ENCODE results near the gene PPIA. TPM values are rescaled to one million over a fixed set of nuclear protein-coding genes. Genes with fewer than 3 reads are reported as not detected.
"Not testable (repeated sequence)": the region's sequence is repeated elsewhere in the genome, so short reads cannot be mapped to it uniquely, and the experiment has no call there.

PPIA gene
- total RNA-seq, 1 donor from 2014 or later, result 2,446 TPM

DNA sequence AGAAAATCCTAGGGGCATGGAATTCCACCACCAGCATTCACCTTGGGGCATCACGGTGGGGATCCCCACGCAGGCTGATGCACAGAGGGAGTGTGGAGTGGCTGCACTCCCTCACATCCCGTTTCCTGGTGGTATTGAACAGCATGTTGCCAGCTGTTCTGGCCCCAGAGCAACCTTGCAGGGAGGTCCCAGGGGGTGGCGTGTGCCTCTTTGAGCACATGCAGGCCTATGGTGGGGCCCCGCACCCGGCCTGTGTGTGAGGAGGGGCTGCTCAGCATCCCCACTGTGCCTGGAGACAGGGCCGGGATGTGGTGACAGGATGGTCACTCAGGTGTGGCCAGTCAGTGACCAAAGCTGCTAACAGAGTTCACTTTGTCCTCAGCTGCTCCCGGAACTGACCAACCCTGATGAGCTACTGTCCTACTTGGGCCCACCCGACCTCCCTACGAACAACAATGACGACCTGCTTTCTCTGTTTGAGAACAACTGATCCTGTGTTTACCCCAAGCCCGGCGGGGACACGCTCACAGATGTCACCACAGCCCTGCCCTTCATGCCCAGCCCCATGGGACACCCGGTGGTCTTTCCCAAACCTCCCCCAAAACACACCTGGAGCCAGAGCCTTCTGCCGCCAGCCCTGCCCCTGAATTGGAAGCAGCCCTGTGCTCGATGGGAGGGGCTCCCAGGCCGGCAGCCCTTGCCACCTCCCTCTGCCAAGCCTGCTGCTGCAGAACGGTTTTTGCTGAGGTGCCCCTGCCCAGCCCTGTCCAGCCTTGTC lies 29.2 kb upstream of the PPIA start:
- Mint-ChIP-seq H3K4me1 (ENCODE audit: low read depth) (peaks cover 19% of the 10 kb centered on the region), H3K27ac (no peak overlapping the region), H3K9me3 (no peaks in the 10 kb centered on the region), H3K4me3 (ENCODE audit: low read depth) (no peak overlapping the region), H3K27me3 (ENCODE audit: low read depth) (no peaks in the 10 kb centered on the region), H3K36me3 (ENCODE audit: low read depth) (peaks cover 60% of the 10 kb centered on the region)
- intact Hi-C loops (cut with micrococcal nuclease), result no loop called here
- no peak for DNase-seq (ENCODE audit: low spot score)

DNA sequence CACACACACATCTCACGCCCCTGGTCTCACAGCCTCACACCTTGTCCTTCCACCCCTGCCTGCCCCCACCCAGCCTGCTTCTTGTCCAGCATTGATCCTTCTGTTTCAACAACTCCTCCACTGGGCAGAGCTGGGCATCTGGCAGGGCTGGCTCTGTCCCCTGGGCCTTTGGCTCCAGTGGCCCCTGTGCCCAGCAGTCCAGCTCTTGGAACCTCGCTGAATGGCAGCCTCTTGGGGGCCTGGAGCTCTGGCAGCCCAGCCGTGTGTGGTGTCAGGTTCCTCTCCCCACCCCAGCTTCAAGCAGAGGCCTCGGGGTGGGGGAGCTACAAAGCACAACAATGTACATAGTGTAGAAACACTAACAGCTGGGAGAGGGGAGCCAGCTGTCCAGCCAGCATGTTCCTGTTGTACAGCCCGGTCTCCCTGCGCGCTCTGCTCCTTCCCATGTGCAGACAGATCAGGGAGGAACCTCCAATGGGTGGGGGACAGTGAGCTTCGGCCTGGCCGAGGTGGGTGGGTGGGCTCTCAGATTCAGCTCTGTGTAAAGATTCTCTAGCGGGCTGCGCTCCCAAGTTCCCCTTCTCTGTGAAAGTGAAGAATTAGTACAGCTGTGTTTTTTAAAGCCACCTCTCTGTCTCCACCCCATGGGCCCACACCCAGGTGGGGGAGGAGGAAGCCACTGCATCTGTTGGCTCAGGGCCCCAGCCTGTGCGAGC lies 28.4 kb upstream of the PPIA start:
- H3K4me3 Mint-ChIP-seq (ENCODE audit: low read depth), result no peak overlapping the region
- H3K4me1 Mint-ChIP-seq (ENCODE audit: low read depth), result peaks cover 19% of the 10 kb centered on the region
- no peaks in the 10 kb centered on the region for H3K9me3 Mint-ChIP-seq
- intact Hi-C loops (cut with micrococcal nuclease), result no loop called here
- peak overlapping the region; percentile 49 for H3K27ac Mint-ChIP-seq
- no peak for DNase-seq (ENCODE audit: low spot score)
- H3K27me3 Mint-ChIP-seq (ENCODE audit: low read depth), result no peaks in the 10 kb centered on the region
- H3K36me3 Mint-ChIP-seq (ENCODE audit: low read depth), result peaks cover 58% of the 10 kb centered on the region

DNA sequence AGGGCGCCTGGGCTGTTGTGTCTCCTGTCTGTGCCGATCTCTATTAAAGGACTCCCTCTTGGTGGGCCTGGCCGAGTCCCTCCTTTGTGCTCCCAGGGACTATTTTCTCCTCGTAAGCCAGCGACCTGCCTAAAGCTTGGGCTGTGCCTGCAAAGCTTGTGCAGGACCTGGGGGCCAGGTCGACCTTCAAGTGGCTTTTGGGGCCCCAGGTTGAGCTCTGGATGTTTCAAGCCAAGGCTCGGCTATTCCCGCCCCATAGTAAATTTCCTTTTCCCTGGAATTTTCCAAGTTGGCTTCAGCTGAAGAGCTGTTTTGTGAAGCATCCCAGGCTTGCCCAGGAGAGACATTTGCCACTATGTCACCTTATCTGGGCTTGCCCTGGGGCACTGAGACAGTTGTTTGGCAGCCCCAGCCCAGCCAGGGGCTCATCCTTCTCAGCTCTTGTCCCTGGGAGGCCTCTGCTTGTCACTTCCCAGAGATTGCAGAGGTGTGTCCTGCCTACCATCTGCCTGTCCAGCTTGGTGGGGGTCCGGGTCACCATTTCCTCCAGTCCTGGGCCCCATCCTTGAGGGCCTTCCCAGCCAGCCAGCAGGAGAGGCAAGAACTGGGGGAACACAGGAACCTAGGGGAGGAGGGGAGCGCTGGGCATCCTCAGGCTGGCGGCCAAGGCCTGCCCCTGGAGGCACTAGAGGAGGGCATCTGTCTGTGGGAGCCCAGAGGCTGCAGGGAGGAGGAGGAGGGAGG lies 27.7 kb upstream of the PPIA start:
- Mint-ChIP-seq H3K4me1 (ENCODE audit: low read depth) (peaks cover 19% of the 10 kb centered on the region), H3K9me3 (no peaks in the 10 kb centered on the region), H3K4me3 (ENCODE audit: low read depth) (no peak overlapping the region), H3K27me3 (ENCODE audit: low read depth) (peaks cover 2% of the 10 kb centered on the region), H3K27ac (peak overlapping the region; percentile 49), H3K36me3 (ENCODE audit: low read depth) (peaks cover 53% of the 10 kb centered on the region)
- DNase-seq (ENCODE audit: low spot score), result no peak
- intact Hi-C loops (cut with micrococcal nuclease), result no loop called here

GRCh38 chr7:44769376-44769775 lies 27.1 kb upstream of the PPIA start:
- no peak overlapping the region for H3K27ac Mint-ChIP-seq
- intact Hi-C loops (cut with micrococcal nuclease), result no loop called here
- no peak for DNase-seq (ENCODE audit: low spot score)
- H3K27me3 Mint-ChIP-seq (ENCODE audit: low read depth), result peaks cover 4% of the 10 kb centered on the region
- H3K36me3 Mint-ChIP-seq (ENCODE audit: low read depth), result peaks cover 49% of the 10 kb centered on the region
- no peaks in the 10 kb centered on the region for H3K9me3 Mint-ChIP-seq
- H3K4me1 Mint-ChIP-seq (ENCODE audit: low read depth), result peaks cover 19% of the 10 kb centered on the region
- no peak overlapping the region for H3K4me3 Mint-ChIP-seq (ENCODE audit: low read depth)

DNA sequence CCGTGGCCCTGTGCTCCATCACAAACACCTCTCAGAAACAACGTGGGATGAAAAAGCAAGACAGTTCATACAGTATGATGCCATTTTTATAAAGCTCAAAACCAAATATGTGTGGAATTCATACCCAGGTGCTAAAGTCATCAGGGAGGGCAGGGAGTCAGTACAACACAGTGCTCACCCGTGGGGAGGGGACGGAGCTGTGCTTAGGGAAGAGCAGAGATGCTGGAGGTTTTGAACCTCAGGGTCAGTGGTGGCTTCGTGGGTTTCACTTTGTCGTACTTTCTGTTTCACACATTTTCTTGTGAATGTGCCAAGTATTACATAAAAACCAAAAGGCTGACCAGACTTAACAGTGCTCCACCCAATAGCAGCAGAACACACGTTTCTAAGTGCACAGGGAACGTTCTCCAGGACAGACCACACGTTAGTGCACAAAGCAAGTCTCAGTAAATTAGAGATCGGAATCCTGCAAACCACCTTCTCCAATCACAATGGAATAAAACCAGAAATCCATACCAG lies 26.6 kb upstream of the PPIA start:
- Mint-ChIP-seq H3K4me1 (ENCODE audit: low read depth) (peaks cover 19% of the 10 kb centered on the region), H3K4me3 (ENCODE audit: low read depth) (no peak overlapping the region)

DNA sequence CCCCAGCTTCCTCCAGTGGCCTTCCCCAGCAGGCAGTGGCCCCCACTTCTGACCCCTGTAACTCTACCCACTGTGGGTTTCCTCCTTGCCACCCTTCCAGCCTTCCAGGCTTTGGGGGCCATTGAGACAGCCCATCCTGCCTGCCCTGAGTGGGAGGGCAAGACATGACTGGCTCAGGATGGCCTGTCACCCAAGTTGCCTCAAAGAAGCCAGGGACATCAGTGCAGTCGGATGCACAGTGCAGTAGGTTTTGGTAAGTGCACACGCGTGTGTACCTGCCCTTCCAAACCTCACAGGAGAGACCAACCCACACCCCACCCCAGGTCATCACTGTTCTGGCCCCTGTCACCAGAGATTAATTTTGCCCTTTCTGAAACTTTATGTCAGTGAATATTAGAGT lies 25.1 kb upstream of the PPIA start:
- no peak overlapping the region for H3K27ac Mint-ChIP-seq

More for the DNA sequence above, 26.6 kb upstream of the PPIA start:
- intact Hi-C loops (cut with micrococcal nuclease), result no loop called here
- Mint-ChIP-seq H3K36me3 (ENCODE audit: low read depth) (peaks cover 44% of the 10 kb centered on the region), H3K9me3 (no peaks in the 10 kb centered on the region), H3K27ac (no peak overlapping the region), H3K27me3 (ENCODE audit: low read depth) (peaks cover 4% of the 10 kb centered on the region)
- DNase-seq (ENCODE audit: low spot score), result no peak

GRCh38 chr7:44772440-44772839 lies 24.0 kb upstream of the PPIA start:
- DNase-seq (ENCODE audit: low spot score), result no peak
- H3K9me3 Mint-ChIP-seq, result no peaks in the 10 kb centered on the region
- H3K4me3 Mint-ChIP-seq (ENCODE audit: low read depth), result no peak overlapping the region

More for the DNA sequence above, 25.1 kb upstream of the PPIA start:
- no peaks in the 10 kb centered on the region for H3K9me3 Mint-ChIP-seq
- peaks cover 31% of the 10 kb centered on the region for H3K36me3 Mint-ChIP-seq (ENCODE audit: low read depth)
- H3K27me3 Mint-ChIP-seq (ENCODE audit: low read depth), result peaks cover 4% of the 10 kb centered on the region
- intact Hi-C loops (cut with micrococcal nuclease), result no loop called here
- no peak for DNase-seq (ENCODE audit: low spot score)
- peaks cover 19% of the 10 kb centered on the region for H3K4me1 Mint-ChIP-seq (ENCODE audit: low read depth)
- no peak overlapping the region for H3K4me3 Mint-ChIP-seq (ENCODE audit: low read depth)

DNA sequence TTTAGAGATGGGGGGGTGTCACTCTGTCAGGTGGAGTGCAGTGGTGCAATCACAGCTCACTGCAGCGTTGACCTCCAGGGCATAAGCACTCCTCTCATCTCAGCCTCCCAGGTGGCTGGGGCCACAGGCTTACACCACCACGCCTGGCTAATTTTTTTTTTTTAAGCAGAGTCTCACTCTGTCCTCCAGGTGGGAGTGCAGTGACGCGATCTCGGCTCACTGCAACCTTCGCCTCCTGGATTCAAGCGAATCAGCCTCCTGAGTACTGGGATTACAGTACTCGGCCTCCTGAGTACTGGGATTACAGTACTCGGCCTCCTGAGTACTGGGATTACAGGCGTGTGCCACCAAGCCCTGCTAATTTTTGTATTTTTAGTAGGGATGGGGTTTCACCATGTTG lies 23.6 kb upstream of the PPIA start:
- DNase-seq (ENCODE audit: low spot score), result no peak
- Mint-ChIP-seq H3K4me1 (ENCODE audit: low read depth) (peaks cover 16% of the 10 kb centered on the region), H3K4me3 (ENCODE audit: low read depth) (no peak overlapping the region), H3K27ac (no peak overlapping the region), H3K9me3 (no peaks in the 10 kb centered on the region), H3K27me3 (ENCODE audit: low read depth) (peaks cover 4% of the 10 kb centered on the region), H3K36me3 (ENCODE audit: low read depth) (peaks cover 18% of the 10 kb centered on the region)
- intact Hi-C loops (cut with micrococcal nuclease), result no loop called here

More at GRCh38 chr7:44772440-44772839, 24.0 kb upstream of the PPIA start:
- Mint-ChIP-seq H3K27me3 (ENCODE audit: low read depth) (peaks cover 4% of the 10 kb centered on the region), H3K4me1 (ENCODE audit: low read depth) (peaks cover 19% of the 10 kb centered on the region), H3K36me3 (ENCODE audit: low read depth) (peaks cover 22% of the 10 kb centered on the region), H3K27ac (no peak overlapping the region)
- intact Hi-C loops (cut with micrococcal nuclease), result no loop called here

- H3K4me1 Mint-ChIP-seq (ENCODE audit: low read depth); DNase-seq (ENCODE audit: low spot score); H3K4me3 Mint-ChIP-seq (ENCODE audit: low read depth); intact Hi-C loops (cut with micrococcal nuclease); H3K36me3 Mint-ChIP-seq (ENCODE audit: low read depth); H3K27me3 Mint-ChIP-seq (ENCODE audit: low read depth); H3K27ac Mint-ChIP-seq; H3K9me3 Mint-ChIP-seq: not testable (repeated sequence)
Observed at GRCh38 chr7:44774486-44774885, 22.0 kb upstream of the PPIA start.

GRCh38 chr7:44775383-44776107 lies 20.9 kb upstream of the PPIA start:
- no peaks in the 10 kb centered on the region for H3K36me3 Mint-ChIP-seq (ENCODE audit: low read depth)
- no peak overlapping the region for H3K4me3 Mint-ChIP-seq (ENCODE audit: low read depth)
- H3K27me3 Mint-ChIP-seq (ENCODE audit: low read depth), result peaks cover 7% of the 10 kb centered on the region
- intact Hi-C loops (cut with micrococcal nuclease), result no loop called here
- H3K4me1 Mint-ChIP-seq (ENCODE audit: low read depth), result no peaks in the 10 kb centered on the region
- no peaks in the 10 kb centered on the region for H3K9me3 Mint-ChIP-seq
- no peak overlapping the region for H3K27ac Mint-ChIP-seq
- no peak for DNase-seq (ENCODE audit: low spot score)

DNA sequence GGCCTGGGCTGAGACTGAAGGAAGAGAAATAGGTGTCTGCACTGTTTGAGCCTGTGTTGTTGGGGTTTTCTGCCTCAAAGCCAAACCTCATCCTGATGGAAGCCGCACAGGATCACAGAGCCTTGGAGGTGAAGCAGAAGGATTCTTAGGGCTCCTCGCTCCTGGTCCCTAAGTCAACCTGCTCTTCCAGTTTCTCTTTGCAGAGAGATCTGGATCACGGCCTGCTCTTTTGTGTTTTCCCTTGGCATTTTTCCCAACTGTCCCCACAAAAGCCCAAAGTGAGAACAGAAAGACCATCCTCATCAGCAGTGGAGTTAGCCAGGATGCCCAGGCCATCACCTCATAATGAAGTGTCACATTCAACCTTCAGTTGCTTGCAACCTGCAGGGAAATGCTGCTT lies 20.3 kb upstream of the PPIA start:
- Mint-ChIP-seq H3K4me1 (ENCODE audit: low read depth) (no peaks in the 10 kb centered on the region), H3K4me3 (ENCODE audit: low read depth) (no peak overlapping the region), H3K9me3 (no peaks in the 10 kb centered on the region), H3K27ac (no peak overlapping the region), H3K27me3 (ENCODE audit: low read depth) (peaks cover 7% of the 10 kb centered on the region), H3K36me3 (ENCODE audit: low read depth) (no peaks in the 10 kb centered on the region)
- no peak for DNase-seq (ENCODE audit: low spot score)
- intact Hi-C loops (cut with micrococcal nuclease), result no loop called here

GRCh38 chr7:44782460-44782859 lies 14.0 kb upstream of the PPIA start:
- intact Hi-C loops (cut with micrococcal nuclease), result no loop called here
- Mint-ChIP-seq H3K4me1 (ENCODE audit: low read depth) (no peaks in the 10 kb centered on the region), H3K27me3 (ENCODE audit: low read depth) (peaks cover 2% of the 10 kb centered on the region), H3K36me3 (ENCODE audit: low read depth) (no peaks in the 10 kb centered on the region), H3K4me3 (ENCODE audit: low read depth) (no peak overlapping the region), H3K27ac (no peak overlapping the region), H3K9me3 (peaks cover 7% of the 10 kb centered on the region)
- DNase-seq (ENCODE audit: low spot score), result no peak

Data from activated T-helper 2 cell treated with anti-CD3 and anti-CD28 coated beads, Interferon-gamma antibody, Interleukin-2, Interleukin-4, amounts not matched to agents 10 μg/mL and 5 μg/mL and 100 μg/mL, durations not matched to agents 14 hours and 24 hours and 36 hours (primary cell).